Right ventricle myocardium superior (tissue), 1 donor: ENCODE measurements around the gene ZDHHC19. TPM values are rescaled to one million over a fixed set of nuclear protein-coding genes. Genes with fewer than 3 reads are reported as not detected.
"Not testable (repeated sequence)": the region's sequence is repeated elsewhere in the genome, so short reads cannot be mapped to it uniquely, and the experiment has no call there.

Source experiments
- ATAC-seq: fragments of 200-7000 bp; cut with Tn5 transposase; one replicate; pipeline ENCODE4 v1.9.1; 2020; ENCODE audit warnings: mild to moderate bottlenecking; ENCODE audit not compliant: poor library complexity
- DNase-seq: peaks from one replicate; pipeline ENCODE4 v3.0.0-alpha.2; 2020
- intact Hi-C: fragments of 100-400 bp; cut with DNase I; formaldehyde crosslinking; loops from one replicate; pipeline ENCODE4 v1.11.2; 2022
- total RNA-seq: library from RNA; stranded (reverse); fragmentation: NEBNext Ultra II Directional; extraction: Animal tissue kit (Norgen Biotek cat#: 25700); gene quantifications from one replicate; pipeline ENCODE4 v1.2.1, GENCODE V29; 2021
- donor health status: DM: no; HTN: yes; CAD: no; lungs with severe emphysema.

ZDHHC19 gene
- total RNA-seq, 1 donor from 2014 or later, result not detected

GRCh38 chr3:196227121-196227561, 15.9 kb upstream of the ZDHHC19 start:
- intact Hi-C loops, result no loop called here
- ATAC-seq, result peak; percentile 19

GRCh38 chr3:196225763-196226364, 14.7 kb upstream of the ZDHHC19 start:
- intact Hi-C loops, result no loop called here
- ATAC-seq (no peak), DNase-seq (no peak)

More at GRCh38 chr3:196227121-196227561, 15.9 kb upstream of the ZDHHC19 start:
- no peak for DNase-seq

- ATAC-seq (no peak), DNase-seq (no peak)
- intact Hi-C loops, result no loop called here
Measured at GRCh38 chr3:196225086-196225485, 13.9 kb upstream of the ZDHHC19 start.

GRCh38 chr3:196222876-196223595, 11.8 kb upstream of the ZDHHC19 start:
- DNase-seq, result no peak
- intact Hi-C loops, result no loop called here
- ATAC-seq, result no peak

- ATAC-seq (no peak), DNase-seq (no peak)
- intact Hi-C loops, result no loop called here
Measured at GRCh38 chr3:196220991-196221390, 9.8 kb upstream of the ZDHHC19 start.

- DNase-seq, result peak; percentile 63
Measured at GRCh38 chr3:196220587-196220986, 9.4 kb upstream of the ZDHHC19 start.

GRCh38 chr3:196219970-196220311, 8.7 kb upstream of the ZDHHC19 start:
- intact Hi-C loops, result no loop called here
- ATAC-seq (no peak), DNase-seq (no peak)

More at GRCh38 chr3:196220587-196220986, 9.4 kb upstream of the ZDHHC19 start:
- intact Hi-C loops, result no loop called here
- peak; percentile 61 for ATAC-seq

GRCh38 chr3:196219194-196219969, 8.2 kb upstream of the ZDHHC19 start:
- ATAC-seq (peak; percentile 74), DNase-seq (peak; percentile 79)
- intact Hi-C loops, result no loop called here

- no peak for DNase-seq
- intact Hi-C loops, result no loop called here
- no peak for ATAC-seq
Measured at GRCh38 chr3:196218155-196218712, 7.0 kb upstream of the ZDHHC19 start.

- DNase-seq (no peak), ATAC-seq (no peak)
- intact Hi-C loops, result no loop called here
Measured at GRCh38 chr3:196217307-196218154, 6.3 kb upstream of the ZDHHC19 start.

- DNase-seq (no peak), ATAC-seq (no peak)
- intact Hi-C loops, result no loop called here
Measured at GRCh38 chr3:196216681-196217211, 5.5 kb upstream of the ZDHHC19 start.

GRCh38 chr3:196216089-196216564, 4.9 kb upstream of the ZDHHC19 start, which contains the start of gene SLC51A:
Gene SLC51A (plus strand): TSS chr3:196216534. CDS start chr3:196216713, 179 bp downstream.
- ATAC-seq, result no peak
- no peak for DNase-seq
- intact Hi-C loops, result no loop called here

GRCh38 chr3:196215493-196216020, 4.4 kb upstream of the ZDHHC19 start:
- no peak for ATAC-seq
- no peak for DNase-seq
- intact Hi-C loops, result no loop called here

- DNase-seq (peak; percentile 15), ATAC-seq (no peak)
- intact Hi-C loops, result no loop called here
Measured at GRCh38 chr3:196214783-196215441, 3.7 kb upstream of the ZDHHC19 start.

- intact Hi-C loops, ATAC-seq, DNase-seq: not testable (repeated sequence)
Measured at GRCh38 chr3:196209944-196210672, 1.1 kb downstream of the ZDHHC19 start.

GRCh38 chr3:196208942-196209695, 2.1 kb downstream of the ZDHHC19 start:
- no peak for ATAC-seq
- DNase-seq, result no peak
- intact Hi-C loops, result no loop called here
